Stomach smooth muscle (tissue), 2 donors: Measurements from ENCODE around the gene NNMT.

Source experiments
- H3K27ac ChIP-seq: one replicate; pipeline ENCODE4 v1.7.0; 2013; ENCODE audit warnings: mild to moderate bottlenecking, low read length, inconsistent platforms
- H3K27me3 ChIP-seq, 2 donors: one replicate each; pipeline ENCODE4 v1.7.0; 2013; ENCODE audit warnings: low read length in 2 of 2; ENCODE audit not compliant: insufficient read depth in 2 of 2, control insufficient read depth in 1 of 2
- H3K36me3 ChIP-seq, 2 donors: one replicate each; pipeline ENCODE4 v1.7.0; 2013; ENCODE audit warnings: low read length in 2 of 2; ENCODE audit not compliant: control insufficient read depth in 2 of 2, insufficient read depth in 2 of 2
- H3K4me1 ChIP-seq: one replicate; pipeline ENCODE4 v1.7.0; 2013; ENCODE audit warnings: low read length; ENCODE audit not compliant: control insufficient read depth, insufficient read depth
- H3K4me3 ChIP-seq, 2 donors: one replicate each; pipeline ENCODE4 v1.7.0; 2013; ENCODE audit warnings: low read length in 2 of 2
- H3K9ac ChIP-seq, 2 donors: one replicate each; pipeline ENCODE4 v1.7.0; 2013; ENCODE audit warnings: low read length in 2 of 2, mild to moderate bottlenecking in 1 of 2
- H3K9me3 ChIP-seq, 2 donors: one replicate each; pipeline ENCODE4 v1.7.0; 2013; ENCODE audit warnings: low read length in 2 of 2; ENCODE audit not compliant: control insufficient read depth in 2 of 2
- donor health status: healthy.
- donor health status: Pancreatic carcinoma.

The NNMT gene

GRCh38 chr11:114296605-114297372 lies 590 bp downstream of the NNMT start:
- peak overlapping the region; percentile 36 to 68 for H3K9ac ChIP-seq

GRCh38 chr11:114297806-114298709 lies 1.9 kb downstream of the NNMT start:
- Histone ChIP-seq H3K9me3 (peaks cover 0 to 3% of the 10 kb centered on the region in 2 donors), H3K4me1 (peaks cover 4% of the 10 kb centered on the region), H3K27ac (no peak overlapping the region), H3K36me3 (no peaks in the 10 kb centered on the region), H3K9ac (no peak overlapping the region), H3K4me3 (peak overlapping the region; percentile 26 to 54), H3K27me3 (no peaks in the 10 kb centered on the region)

More at GRCh38 chr11:114296605-114297372, 590 bp downstream of the NNMT start:
- Histone ChIP-seq H3K4me3 (peak overlapping the region; percentile 27 to 54), H3K27me3 (no peaks in the 10 kb centered on the region), H3K36me3 (no peaks in the 10 kb centered on the region), H3K9me3 (peaks cover 0 to 3% of the 10 kb centered on the region in 2 donors), H3K27ac (peak overlapping the region; percentile 82), H3K4me1 (peaks cover 4% of the 10 kb centered on the region)

- Histone ChIP-seq H3K9me3 (peaks cover 0 to 3% of the 10 kb centered on the region in 2 donors), H3K27me3 (no peaks in the 10 kb centered on the region), H3K36me3 (no peaks in the 10 kb centered on the region), H3K4me1 (peaks cover 4% of the 10 kb centered on the region), H3K4me3 (peak overlapping the region in 1 of 2 donors; percentile 26), H3K27ac (no peak overlapping the region), H3K9ac (no peak overlapping the region)
Observed at GRCh38 chr11:114298710-114299109, 2.5 kb downstream of the NNMT start.

- Histone ChIP-seq H3K27me3 (no peaks in the 10 kb centered on the region), H3K4me1 (no peaks in the 10 kb centered on the region), H3K4me3 (no peak overlapping the region), H3K9ac (no peak overlapping the region), H3K9me3 (peaks cover 0 to 3% of the 10 kb centered on the region in 2 donors), H3K36me3 (no peaks in the 10 kb centered on the region), H3K27ac (no peak overlapping the region)
Observed at GRCh38 chr11:114301088-114301487, 4.9 kb downstream of the NNMT start.

GRCh38 chr11:114301927-114302326 lies 5.7 kb downstream of the NNMT start:
- Histone ChIP-seq H3K27me3 (no peaks in the 10 kb centered on the region), H3K4me1 (no peaks in the 10 kb centered on the region), H3K4me3 (no peak overlapping the region), H3K9me3 (peaks cover 0 to 3% of the 10 kb centered on the region in 2 donors), H3K9ac (no peak overlapping the region), H3K36me3 (no peaks in the 10 kb centered on the region), H3K27ac (no peak overlapping the region)

- Histone ChIP-seq H3K27ac (no peak overlapping the region), H3K4me3 (no peak overlapping the region), H3K36me3 (no peaks in the 10 kb centered on the region), H3K9me3 (peaks cover 0 to 3% of the 10 kb centered on the region in 2 donors), H3K4me1 (peaks cover 2% of the 10 kb centered on the region), H3K9ac (no peak overlapping the region), H3K27me3 (no peaks in the 10 kb centered on the region)
Observed at GRCh38 chr11:114302663-114303062, 6.5 kb downstream of the NNMT start.

- Histone ChIP-seq H3K27me3 (no peaks in the 10 kb centered on the region), H3K27ac (no peak overlapping the region), H3K36me3 (no peaks in the 10 kb centered on the region), H3K9me3 (peaks cover 0 to 3% of the 10 kb centered on the region in 2 donors), H3K9ac (no peak overlapping the region), H3K4me3 (no peak overlapping the region), H3K4me1 (peaks cover 3% of the 10 kb centered on the region)
Observed at GRCh38 chr11:114304065-114304464, 7.9 kb downstream of the NNMT start.

- H3K4me1 ChIP-seq, result peaks cover 3% of the 10 kb centered on the region
- H3K9ac ChIP-seq, result no peak overlapping the region
- H3K27me3 ChIP-seq, result no peaks in the 10 kb centered on the region
- H3K27ac ChIP-seq, result no peak overlapping the region
- H3K4me3 ChIP-seq, result no peak overlapping the region
- no peaks in the 10 kb centered on the region for H3K36me3 ChIP-seq
- no peaks in the 10 kb centered on the region for H3K9me3 ChIP-seq
Observed at GRCh38 chr11:114304969-114305368, 8.8 kb downstream of the NNMT start.

GRCh38 chr11:114307524-114308203 lies 11.5 kb downstream of the NNMT start:
- H3K27ac ChIP-seq, result peak overlapping the region; percentile 31
- H3K4me1 ChIP-seq, result peaks cover 3% of the 10 kb centered on the region
- no peak overlapping the region for H3K9ac ChIP-seq
- peaks cover 0 to 4% of the 10 kb centered on the region in 2 donors for H3K36me3 ChIP-seq
- no peaks in the 10 kb centered on the region for H3K9me3 ChIP-seq
- H3K4me3 ChIP-seq, result no peak overlapping the region
- no peaks in the 10 kb centered on the region for H3K27me3 ChIP-seq

- Histone ChIP-seq H3K4me3 (no peak overlapping the region), H3K4me1 (peaks cover 3% of the 10 kb centered on the region), H3K27me3 (no peaks in the 10 kb centered on the region), H3K9me3 (no peaks in the 10 kb centered on the region), H3K36me3 (peaks cover 0 to 5% of the 10 kb centered on the region in 2 donors), H3K27ac (peak overlapping the region; percentile 31), H3K9ac (no peak overlapping the region)
Observed at GRCh38 chr11:114308689-114309089, 12.5 kb downstream of the NNMT start.
